B cell (primary cell): ENCODE data around the gene FOXE1. TPM values are rescaled to one million over a fixed set of nuclear protein-coding genes. Genes with fewer than 3 reads are reported as not detected.

Experiments used
- ATAC-seq: fragments of 200-7000 bp; cut with Tn5 transposase; one replicate; pipeline ENCODE4 v1.10.0; 2021; ENCODE audit warnings: low read depth, mild to moderate bottlenecking, moderate number of reproducible peaks, moderate library complexity
- CTCF ChIA-PET: fragments of 350-600 bp; sonication (Branson Sonifier 250); formaldehyde crosslinking; loops from one replicate; lab custom pipeline; 2021; ENCODE audit warnings: antibody characterized with exemption, inconsistent platforms; lab: Charles Lee
- POLR2A ChIA-PET: fragments of 350-600 bp; sonication (Branson Sonifier 250); formaldehyde crosslinking; loops from one replicate; lab custom pipeline; 2021; ENCODE audit warnings: antibody characterized with exemption; lab: Charles Lee
- DNase-seq: peaks from one replicate; pipeline ENCODE4 v3.0.0; 2013
- H2AFZ ChIP-seq: 2 replicates; pipeline ENCODE4 v1.6.1; 2012; ENCODE audit warnings: mild to moderate bottlenecking, low read depth, low read length; ENCODE audit not compliant: insufficient read depth, poor library complexity, severe bottlenecking
- H3K27ac ChIP-seq, 2 donors: 1 replicate in 1 of 2; 2 replicates in 1 of 2; pipeline ENCODE4 v1.5.1; 2012 to 2013; ENCODE audit warnings: low read length in 2 of 2, mild to moderate bottlenecking in 2 of 2, moderate library complexity in 1 of 2
- H3K27me3 ChIP-seq, 4 experiments: fragments of 200-600 bp in 1 of 4; sonication (generic) in 1 of 4; replicated peaks in 1 of 4; 1 replicate in 2 of 4; 2 replicates in 2 of 4; pipeline versions ENCODE4 v1.6.1 to v1.7.0; 2013 to 2016; ENCODE audit warnings: low read length in 3 of 4, mild to moderate bottlenecking in 2 of 4, mixed read lengths in 1 of 4, moderate library complexity in 1 of 4; ENCODE audit not compliant: insufficient read depth in 4 of 4, control insufficient read depth in 3 of 4; ENCODE audit errors: control extremely low read depth in 1 of 4
- H3K36me3 ChIP-seq, 2 experiments: replicated peaks in 1 of 2; 1 replicate in 1 of 2; 2 replicates in 1 of 2; pipeline versions ENCODE4 v1.6.1 to v1.7.1; 2013; ENCODE audit warnings: low read length in 1 of 2; ENCODE audit not compliant: insufficient read depth in 2 of 2, control insufficient read depth in 1 of 2; ENCODE audit errors: control extremely low read depth in 1 of 2, extremely low read depth in 1 of 2
- H3K4me1 ChIP-seq, 2 donors: fragments of 200-600 bp in 1 of 2; sonication (generic) in 1 of 2; 1 replicate in 1 of 2; 2 replicates in 1 of 2; pipeline versions ENCODE4 v1.5.1 to v1.6.1; 2013 to 2017; ENCODE audit warnings: low read length in 2 of 2; ENCODE audit not compliant: control insufficient read depth in 2 of 2, insufficient read depth in 2 of 2
- H3K4me2 ChIP-seq: replicated peaks from 2 replicates; pipeline ENCODE3; 2012; ENCODE audit warnings: mild to moderate bottlenecking, low read depth, low read length; ENCODE audit not compliant: poor library complexity, severe bottlenecking
- H3K4me3 ChIP-seq, 5 experiments: fragments of 200-600 bp in 1 of 5; sonication (generic) in 1 of 5; 1 replicate in 3 of 5; 2 replicates in 2 of 5; pipeline versions ENCODE4 v1.5.1 to v1.7.0; 2011 to 2016; ENCODE audit warnings: low read length in 4 of 5, mild to moderate bottlenecking in 4 of 5, low read depth in 2 of 5, control low read depth in 1 of 5, moderate library complexity in 1 of 5; ENCODE audit not compliant: insufficient read depth in 1 of 5; ENCODE audit errors: control extremely low read depth in 1 of 5, extremely low read depth in 1 of 5
- H3K79me2 ChIP-seq: fragments of 200-600 bp; sonication (generic); one replicate; pipeline ENCODE4 v1.6.0; 2016; ENCODE audit warnings: low read length; ENCODE audit not compliant: control insufficient read depth, insufficient read depth
- H3K9ac ChIP-seq: fragments of 200-600 bp; sonication (generic); 2 replicates; pipeline ENCODE4 v1.6.1; 2017; ENCODE audit warnings: mild to moderate bottlenecking, low read length, moderate library complexity
- H3K9me3 ChIP-seq, 3 donors: one replicate each; pipeline versions ENCODE4 v1.6.1 to v1.7.1; 2013; ENCODE audit warnings: low read length in 2 of 3; ENCODE audit not compliant: control insufficient read depth in 2 of 3, insufficient read depth in 1 of 3; ENCODE audit errors: control extremely low read depth in 1 of 3
- H4K20me1 ChIP-seq: 2 replicates; pipeline ENCODE4 v1.6.0; 2012; ENCODE audit warnings: mild to moderate bottlenecking, low read length; ENCODE audit not compliant: insufficient read depth, control insufficient read depth, poor library complexity, severe bottlenecking
- H3K27ac Mint-ChIP-seq: one replicate; pipeline ENCODE4 v1.8.0; 2021; ENCODE audit warnings: mixed read lengths
- H3K27me3 Mint-ChIP-seq: one replicate; pipeline ENCODE4 v1.8.0; 2021; ENCODE audit warnings: mixed read lengths
- H3K4me1 Mint-ChIP-seq: one replicate; pipeline ENCODE4 v1.8.0; 2021; ENCODE audit warnings: mixed read lengths
- H3K4me3 Mint-ChIP-seq: one replicate; pipeline ENCODE4 v1.8.0; 2021; ENCODE audit warnings: mixed read lengths
- H3K9me3 Mint-ChIP-seq: one replicate; pipeline ENCODE4 v1.8.0; 2022; ENCODE audit warnings: mixed read lengths; ENCODE audit not compliant: insufficient read depth
- EZH2 ChIP-seq: IDR thresholded peaks from 2 replicates; pipeline ENCODE4 v1.6.1; 2012; ENCODE audit warnings: borderline replicate concordance, low read depth, mild to moderate bottlenecking, moderate library complexity, low read length; ENCODE audit not compliant: insufficient read depth, poor library complexity, severe bottlenecking
- WGBS: methylation state at CpG from one replicate; pipeline ENCODE4 v1.1.5; 2013; ENCODE audit warnings: missing lambda C conversion rate; ENCODE audit not compliant: insufficient coverage; 5-methylcytosine and 5-hydroxymethylcytosine counted together
- intact Hi-C: fragments of 100-400 bp; cut with micrococcal nuclease; formaldehyde crosslinking; loops from one replicate; pipeline ENCODE4 v1.10.0; 2022
- polyA plus RNA-seq: library from polyadenylated mRNA; depleted of rRNA; stranded (reverse); fragments of >200 nt; gene quantifications from 2 replicates; pipeline ENCODE4 v1.2.3, GENCODE V29; 2012
- total RNA-seq, 2 donors: library from RNA; stranded (reverse); fragments of 120-200 nt in 1 of 2; gene quantifications; 1 replicate in 1 of 2; 2 replicates in 1 of 2; pipeline versions ENCODE4 v1.2.3 to v1.2.4, GENCODE V29; 2013 to 2022
- TF ChIP-seq, protein P1 (sequence below): fragments of 200-600 bp; IDR thresholded peaks from one replicate; pipeline ENCODE4 v1.8.0; 2022; ENCODE audit warnings: antibody characterized with exemption, mild to moderate bottlenecking

The FOXE1 gene
- total and polyA plus RNA-seq, 2 donors (not counting 1 experiment from before 2014, with no cell fraction given), result not detected

- Mint-ChIP-seq H3K27ac (no peak overlapping the region), H3K4me3 (no peak overlapping the region), H3K4me1 (no peaks in the 10 kb centered on the region), H3K9me3 (no peaks in the 10 kb centered on the region), H3K27me3 (peaks cover 15% of the 10 kb centered on the region)
- no peak overlapping the region for H3K4me2 ChIP-seq
- no peaks in the 10 kb centered on the region for H3K4me1 ChIP-seq
- CTCF ChIA-PET, result no interaction called here
- H3K27ac ChIP-seq, result no peak overlapping the region
- WGBS, result 92% methylated on average over 5 of the region's 5 CpGs
- ATAC-seq, result no peak
- no peak overlapping the region for H3K9ac ChIP-seq
- POLR2A ChIA-PET, result no interaction called here
- no peaks in the 10 kb centered on the region for H3K79me2 ChIP-seq
- TF ChIP-seq, protein P1, sequence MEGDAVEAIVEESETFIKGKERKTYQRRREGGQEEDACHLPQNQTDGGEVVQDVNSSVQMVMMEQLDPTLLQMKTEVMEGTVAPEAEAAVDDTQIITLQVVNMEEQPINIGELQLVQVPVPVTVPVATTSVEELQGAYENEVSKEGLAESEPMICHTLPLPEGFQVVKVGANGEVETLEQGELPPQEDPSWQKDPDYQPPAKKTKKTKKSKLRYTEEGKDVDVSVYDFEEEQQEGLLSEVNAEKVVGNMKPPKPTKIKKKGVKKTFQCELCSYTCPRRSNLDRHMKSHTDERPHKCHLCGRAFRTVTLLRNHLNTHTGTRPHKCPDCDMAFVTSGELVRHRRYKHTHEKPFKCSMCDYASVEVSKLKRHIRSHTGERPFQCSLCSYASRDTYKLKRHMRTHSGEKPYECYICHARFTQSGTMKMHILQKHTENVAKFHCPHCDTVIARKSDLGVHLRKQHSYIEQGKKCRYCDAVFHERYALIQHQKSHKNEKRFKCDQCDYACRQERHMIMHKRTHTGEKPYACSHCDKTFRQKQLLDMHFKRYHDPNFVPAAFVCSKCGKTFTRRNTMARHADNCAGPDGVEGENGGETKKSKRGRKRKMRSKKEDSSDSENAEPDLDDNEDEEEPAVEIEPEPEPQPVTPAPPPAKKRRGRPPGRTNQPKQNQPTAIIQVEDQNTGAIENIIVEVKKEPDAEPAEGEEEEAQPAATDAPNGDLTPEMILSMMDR, result no peak
- no peak for TF ChIP-seq EZH2
- H3K36me3 ChIP-seq, result no peaks in the 10 kb centered on the region
- no peaks in the 10 kb centered on the region for H4K20me1 ChIP-seq
- no peak overlapping the region for H2AFZ ChIP-seq
- no peaks in the 10 kb centered on the region for H3K27me3 ChIP-seq
- no peak overlapping the region for H3K4me3 ChIP-seq
- peaks cover 0 to 3% (median 0%) of the 10 kb centered on the region in 3 donors for H3K9me3 ChIP-seq
- intact Hi-C loops, result no loop called here
- DNase-seq, result no peak
These were observed 22.1 kb downstream of the FOXE1 start for GRCh38 chr9:97875111-97875510.

- Histone ChIP-seq H3K9me3 (peaks cover 0 to 3% (median 0%) of the 10 kb centered on the region in 3 donors), H4K20me1 (no peaks in the 10 kb centered on the region), H3K36me3 (no peaks in the 10 kb centered on the region), H3K9ac (no peak overlapping the region), H3K4me1 (no peaks in the 10 kb centered on the region), H3K27me3 (no peaks in the 10 kb centered on the region), H3K4me3 (no peak overlapping the region), H3K27ac (no peak overlapping the region), H2AFZ (no peak overlapping the region), H3K79me2 (no peaks in the 10 kb centered on the region), H3K4me2 (no peak overlapping the region)
- H3K4me3 Mint-ChIP-seq, result no peak overlapping the region
- no peak for TF ChIP-seq EZH2
- TF ChIP-seq, protein P1, result no peak
- WGBS, result 88% methylated on average over 1 of the region's 3 CpGs
- no peaks in the 10 kb centered on the region for H3K4me1 Mint-ChIP-seq
- no peaks in the 10 kb centered on the region for H3K9me3 Mint-ChIP-seq
- intact Hi-C loops, result no loop called here
- DNase-seq (no peak), ATAC-seq (no peak)
- H3K27ac Mint-ChIP-seq, result no peak overlapping the region
- H3K27me3 Mint-ChIP-seq, result peaks cover 10% of the 10 kb centered on the region
- POLR2A ChIA-PET, result no interaction called here
- CTCF ChIA-PET, result no interaction called here
These were observed 23.0 kb downstream of the FOXE1 start for GRCh38 chr9:97876061-97876460.
